HEK293 (cell line): ENCODE data around the gene BCL2A1.

Source experiments
- CTCF ChIP-seq: fragments of 450-650 bp; formaldehyde crosslinking; IDR thresholded peaks from 2 replicates; pipeline ENCODE4 v1.5.1; 2016; ENCODE audit warnings: missing biosample characterization, missing genetic modification characterization
- RBAK ChIP-seq: fragments of 450-650 bp; formaldehyde crosslinking; IDR thresholded peaks from 2 replicates; pipeline ENCODE4 v1.5.1; 2016; ENCODE audit warnings: missing biosample characterization, missing genetic modification characterization
- TSHZ1 ChIP-seq: fragments of 450-650 bp; formaldehyde crosslinking; IDR thresholded peaks from 2 replicates; pipeline ENCODE4 v1.5.1; 2016; ENCODE audit warnings: missing biosample characterization, missing genetic modification characterization, borderline replicate concordance
- ZBTB44 ChIP-seq: fragments of 450-650 bp; IDR thresholded peaks from 2 replicates; pipeline ENCODE4 v1.5.1; 2018; ENCODE audit warnings: missing biosample characterization, mild to moderate bottlenecking, missing genetic modification characterization
- ZNF112 ChIP-seq: fragments of 450-650 bp; formaldehyde crosslinking; IDR thresholded peaks from 2 replicates; pipeline ENCODE4 v1.5.0; 2017; ENCODE audit warnings: missing biosample characterization, missing genetic modification characterization
- ZNF114 ChIP-seq: fragments of 450-650 bp; formaldehyde crosslinking; IDR thresholded peaks from 2 replicates; pipeline ENCODE4 v1.5.0; 2017; ENCODE audit warnings: missing biosample characterization, missing genetic modification characterization
- ZNF211 ChIP-seq: fragments of 450-650 bp; formaldehyde crosslinking; IDR thresholded peaks from 2 replicates; pipeline ENCODE4 v1.5.1; 2016; ENCODE audit warnings: low read depth, missing biosample characterization, missing genetic modification characterization
- ZNF24 ChIP-seq: fragments of 450-650 bp; formaldehyde crosslinking; IDR thresholded peaks from 2 replicates; pipeline ENCODE4 v1.5.1; 2016; ENCODE audit warnings: missing biosample characterization, missing genetic modification characterization
- ZNF292 ChIP-seq: fragments of 450-650 bp; formaldehyde crosslinking; IDR thresholded peaks from 2 replicates; pipeline ENCODE4 v1.5.1; 2016; ENCODE audit warnings: low read depth, missing biosample characterization, missing genetic modification characterization, borderline replicate concordance

- TF ChIP-seq CTCF (tag by site-specific recombination) = no peak
- no peak for TF ChIP-seq TSHZ1 (tag by site-specific recombination)
- no peak for TF ChIP-seq ZNF292 (tag by site-specific recombination)
- no peak for TF ChIP-seq ZNF24 (tag by site-specific recombination)
- TF ChIP-seq ZBTB44 (tag by site-specific recombination) = no peak
- TF ChIP-seq ZNF112 (tag by site-specific recombination) = no peak
- no peak for TF ChIP-seq ZNF211
- no peak for TF ChIP-seq RBAK (tag by site-specific recombination)
- TF ChIP-seq ZNF114 (tag by site-specific recombination) = no peak
These were observed 4.2 kb downstream of the BCL2A1 start for GRCh38 chr15:79966634-79967297.
